PC-3 (cell line): ENCODE data around the gene KIF18B.

Source experiments
- CTCF ChIP-seq: fragments of 300-600 bp; sonication (generic); conservative IDR thresholded peaks from 2 replicates; pipeline ENCODE4 v1.5.1; 2017; ENCODE audit warnings: antibody characterized with exemption, low read depth, mild to moderate bottlenecking, low read length
- EZH2 ChIP-seq: fragments of 300-600 bp; sonication (generic); IDR thresholded peaks from one replicate; pipeline ENCODE4 v1.6.1; 2017; ENCODE audit warnings: antibody characterized with exemption, mild to moderate bottlenecking, low read length; ENCODE audit not compliant: unreplicated experiment
- EZH2phosphoT487 ChIP-seq: fragments of 300-600 bp; sonication (generic); IDR thresholded peaks from 2 replicates; pipeline ENCODE4 v1.6.1; 2018; ENCODE audit warnings: mild to moderate bottlenecking, antibody characterized with exemption, low read length, borderline replicate concordance

GRCh38 chr17:44880062-44880461 lies 67.5 kb downstream of the KIF18B start:
- no peak for TF ChIP-seq CTCF
- no peak for TF ChIP-seq EZH2phosphoT487
- TF ChIP-seq EZH2: no peak
